HG02798 (cell line): ENCODE results near the gene RNU7-1.

Experiments used
- ATAC-seq: cut with Tn5 transposase; IDR thresholded peaks from one replicate; pipeline ENCODE4 v1.9.1; 2021; ENCODE audit warnings: mild to moderate bottlenecking; ENCODE audit not compliant: unreplicated experiment, poor library complexity

The RNU7-1 gene

GRCh38 chr12:6936636-6937480 lies 6.8 kb upstream of the RNU7-1 start:
- ATAC-seq, result peak; percentile 4

GRCh38 chr12:6937481-6938352 lies 5.9 kb upstream of the RNU7-1 start:
- ATAC-seq, result peak; percentile 93

GRCh38 chr12:6938353-6939190 lies 5.0 kb upstream of the RNU7-1 start:
- no peak for ATAC-seq

GRCh38 chr12:6939191-6939540 lies 4.5 kb upstream of the RNU7-1 start:
- no peak for ATAC-seq

GRCh38 chr12:6941267-6941666 lies 2.3 kb upstream of the RNU7-1 start:
- no peak for ATAC-seq

GRCh38 chr12:6941782-6942181 lies 1.8 kb upstream of the RNU7-1 start:
- no peak for ATAC-seq

- no peak for ATAC-seq
Observed at GRCh38 chr12:6942331-6942665, 1.3 kb upstream of the RNU7-1 start.

GRCh38 chr12:6943389-6943721 lies 261 bp upstream of the RNU7-1 start:
- peak; percentile 30 for ATAC-seq

GRCh38 chr12:6944381-6945186 lies 968 bp downstream of the RNU7-1 start:
- ATAC-seq, result peak; percentile 46

GRCh38 chr12:6945613-6946012 lies 2.0 kb downstream of the RNU7-1 start:
- ATAC-seq, result no peak

GRCh38 chr12:6946033-6946919 lies 2.7 kb downstream of the RNU7-1 start:
- peak; percentile 21 for ATAC-seq

- no peak for ATAC-seq
Observed at GRCh38 chr12:6946920-6947374, 3.3 kb downstream of the RNU7-1 start.

GRCh38 chr12:6947615-6948014 lies 4.0 kb downstream of the RNU7-1 start:
- ATAC-seq, result no peak

- ATAC-seq, result no peak
Observed at GRCh38 chr12:6948873-6949594, 5.4 kb downstream of the RNU7-1 start.

- no peak for ATAC-seq
Observed at GRCh38 chr12:6950401-6950801, 6.8 kb downstream of the RNU7-1 start.

GRCh38 chr12:6950811-6951540 lies 7.4 kb downstream of the RNU7-1 start, which contains the start of gene PTPN6:
Gene PTPN6 (plus strand): TSS chr12:6951356. CDS start chr12:6951513, 157 bp downstream.
- ATAC-seq, result no peak

GRCh38 chr12:6951551-6952120 lies 8.0 kb downstream of the RNU7-1 start:
- ATAC-seq, result no peak
